HCT116 (cell line): ENCODE data around the gene HPCAL1. TPM values are rescaled to one million over a fixed set of nuclear protein-coding genes. Genes with fewer than 3 reads are reported as not detected.

Source experiments
- ATAC-seq: fragments of 200-7000 bp; cut with Tn5 transposase; 2 replicates; pipeline ENCODE4 v1.9.1; 2020; ENCODE audit warnings: mild to moderate bottlenecking, moderate library complexity
- BruUV-seq: library from RNA; stranded (reverse); fragments of 400-500 nt; replicated peaks from 2 replicates; lab custom pipeline; 2021; lab: Mats Ljungman, UMichigan
- CTCF ChIA-PET: fragments of 300-600 bp; sonication (Branson Sonifier 250); formaldehyde crosslinking; loops from one replicate; lab custom pipeline; 2021; ENCODE audit warnings: antibody characterized with exemption; lab: Charles Lee
- POLR2A ChIA-PET: fragments of 300-600, 350-600 bp; sonication (Branson Sonifier 250); formaldehyde crosslinking; loops from one replicate; lab custom pipeline; 2021; ENCODE audit warnings: antibody characterized with exemption; lab: Charles Lee
- RAD21 ChIA-PET, 2 experiments: fragments of 300-600 bp; sonication (Branson Sonifier 250); formaldehyde crosslinking; loops; one replicate each; lab custom pipeline; 2023; ENCODE audit warnings: low total read pairs in 2 of 2; ENCODE audit not compliant: uncharacterized antibody in 2 of 2, unreplicated experiment in 2 of 2, low non-redundant PET in 1 of 2; lab: Charles Lee
- DNase-seq: peaks from one replicate; pipeline ENCODE4 v3.0.0-alpha.2; 2010; ENCODE audit warnings: low read depth, low spot score
- H2AFZ ChIP-seq: fragments of 200-600 bp; shearing (Covaris generic), sonication (generic); 2 replicates; pipeline ENCODE4 v1.6.1; 2017; ENCODE audit warnings: low read depth, mixed run types, mixed read lengths, antibody characterized with exemption, low read length; ENCODE audit not compliant: poor library complexity, severe bottlenecking
- H3K27ac ChIP-seq: 2 replicates; pipeline ENCODE4 v1.5.1; 2012; ENCODE audit warnings: low read depth, low read length
- H3K27me3 ChIP-seq: fragments of 200-600 bp; sonication (generic); 2 replicates; pipeline ENCODE4 v1.6.1; 2016; ENCODE audit warnings: mixed run types, low read length, mixed read lengths; ENCODE audit not compliant: insufficient read depth
- H3K36me3 ChIP-seq, 2 experiments: fragments of 200-500 bp in 1 of 2; fragments of 200-600 bp in 1 of 2; sonication (Bioruptor generic) in 1 of 2; sonication (generic) in 1 of 2; 2 replicates each; pipeline versions ENCODE4 v1.5.1 to v1.6.1; 2014 to 2016; ENCODE audit warnings: low read length in 2 of 2, inconsistent platforms in 1 of 2, mixed read lengths in 1 of 2, mixed run types in 1 of 2; ENCODE audit not compliant: insufficient read depth in 2 of 2, control insufficient read depth in 1 of 2
- H3K4me1 ChIP-seq, 2 experiments: fragments of 200-600 bp in 1 of 2; sonication (generic) in 1 of 2; 2 replicates each; pipeline versions ENCODE4 v1.5.1 to v1.6.1; 2012 to 2017; ENCODE audit warnings: low read length in 2 of 2, inconsistent platforms in 1 of 2, mild to moderate bottlenecking in 1 of 2, mixed read lengths in 1 of 2, mixed run types in 1 of 2, moderate library complexity in 1 of 2; ENCODE audit not compliant: insufficient read depth in 2 of 2, control insufficient read depth in 1 of 2
- H3K4me2 ChIP-seq: fragments of 200-600 bp; sonication (generic); 2 replicates; pipeline ENCODE4 v1.6.1; 2017; ENCODE audit warnings: mixed run types, low read length, mixed read lengths
- H3K4me3 ChIP-seq, 2 experiments: fragments of 200-600 bp in 1 of 2; sonication (generic) in 1 of 2; replicated peaks in 1 of 2; 2 replicates each; pipeline ENCODE4 v1.5.1; 2011 to 2016; ENCODE audit warnings: low read length in 2 of 2, control low read depth in 1 of 2, low read depth in 1 of 2, mild to moderate bottlenecking in 1 of 2, mixed read lengths in 1 of 2, mixed run types in 1 of 2
- H3K79me2 ChIP-seq: fragments of 200-600 bp; sonication (generic); 2 replicates; pipeline ENCODE4 v1.6.1; 2017; ENCODE audit warnings: mild to moderate bottlenecking, mixed run types, low read length, moderate library complexity, mixed read lengths; ENCODE audit not compliant: insufficient read depth
- H3K9ac ChIP-seq: fragments of 200-600 bp; sonication (generic); 2 replicates; pipeline ENCODE4 v1.6.1; 2016; ENCODE audit warnings: low read length, mixed read lengths
- H3K9me2 ChIP-seq: fragments of 200-600 bp; sonication (generic), shearing (Covaris generic); 2 replicates; pipeline ENCODE4 v1.6.1; 2017; ENCODE audit warnings: mixed run types, mild to moderate bottlenecking, moderate library complexity; ENCODE audit not compliant: insufficient read depth
- H3K9me3 ChIP-seq, 2 experiments: fragments of 200-500 bp in 1 of 2; fragments of 200-600 bp in 1 of 2; sonication (Bioruptor generic) in 1 of 2; sonication (generic) in 1 of 2; 2 replicates each; pipeline ENCODE4 v1.6.1; 2014 to 2017; ENCODE audit warnings: low read length in 2 of 2, mixed read lengths in 2 of 2, inconsistent platforms in 1 of 2, low read depth in 1 of 2, mild to moderate bottlenecking in 1 of 2, mixed run types in 1 of 2, moderate library complexity in 1 of 2; ENCODE audit not compliant: control insufficient read depth in 1 of 2, insufficient read depth in 1 of 2
- H4K20me1 ChIP-seq: fragments of 200-600 bp; sonication (generic), shearing (Covaris generic); 2 replicates; pipeline ENCODE4 v1.6.1; 2017; ENCODE audit warnings: mixed run types, mild to moderate bottlenecking, moderate library complexity; ENCODE audit not compliant: insufficient read depth
- CBX3 ChIP-seq: IDR thresholded peaks from 2 replicates; pipeline ENCODE4 v1.6.1; 2012; ENCODE audit warnings: low read depth
- CEBPB ChIP-seq: IDR thresholded peaks from 2 replicates; pipeline ENCODE4 v1.6.1; 2012; ENCODE audit warnings: low read depth
- EGR1 ChIP-seq: IDR thresholded peaks from 2 replicates; pipeline ENCODE4 v1.6.1; 2012; ENCODE audit warnings: low read depth
- ELF1 ChIP-seq: IDR thresholded peaks from 2 replicates; pipeline ENCODE4 v1.6.1; 2012; ENCODE audit warnings: low read depth, borderline replicate concordance
- EZH2 ChIP-seq: fragments of 200-600 bp; sonication (generic); IDR thresholded peaks from 2 replicates; pipeline ENCODE4 v1.6.1; 2017; ENCODE audit warnings: antibody characterized with exemption, mixed run types
- POLR2AphosphoS5 ChIP-seq: IDR thresholded peaks from 2 replicates; pipeline ENCODE4 v1.6.1; 2011; ENCODE audit warnings: mild to moderate bottlenecking, low read depth, low read length, moderate library complexity
- RAD21 ChIP-seq: IDR thresholded peaks from 2 replicates; pipeline ENCODE4 v1.6.1; 2012; ENCODE audit warnings: low read depth, mild to moderate bottlenecking
- SIN3A ChIP-seq: IDR thresholded peaks from 2 replicates; pipeline ENCODE4 v1.6.1; 2012; ENCODE audit warnings: low read depth
- SP1 ChIP-seq: IDR thresholded peaks from 2 replicates; pipeline ENCODE4 v1.6.1; 2012; ENCODE audit warnings: low read depth
- SRF ChIP-seq: IDR thresholded peaks from 2 replicates; pipeline ENCODE4 v1.6.1; 2012; ENCODE audit warnings: low read depth
- TCF7L2 ChIP-seq: IDR thresholded peaks from 2 replicates; pipeline ENCODE4 v1.7.0; 2011; ENCODE audit warnings: borderline replicate concordance, inconsistent platforms; ENCODE audit not compliant: insufficient read depth, insufficient read length; ENCODE audit errors: extremely low read depth
- intact Hi-C: fragments of 100-400 bp; cut with micrococcal nuclease; formaldehyde crosslinking; loops from 2 replicates; pipeline ENCODE4 v1.10.0; 2022
- total RNA-seq: library from RNA; stranded (reverse); gene quantifications from one replicate; pipeline ENCODE4 v1.2.1, GENCODE V29; 2021; ENCODE audit not compliant: unreplicated experiment
- TF ChIP-seq, protein P1 (sequence below): IDR thresholded peaks from 2 replicates; pipeline ENCODE4 v1.6.1; 2012
- TF ChIP-seq, protein P2 (sequence below): IDR thresholded peaks from 2 replicates; pipeline ENCODE4 v1.6.1; 2012; ENCODE audit warnings: low read depth
- TF ChIP-seq, protein P3 (sequence below): IDR thresholded peaks from 2 replicates; pipeline ENCODE4 v1.6.1; 2012

The HPCAL1 gene
- total RNA-seq, 1 experiment from 2014 or later = 111 TPM

DNA sequence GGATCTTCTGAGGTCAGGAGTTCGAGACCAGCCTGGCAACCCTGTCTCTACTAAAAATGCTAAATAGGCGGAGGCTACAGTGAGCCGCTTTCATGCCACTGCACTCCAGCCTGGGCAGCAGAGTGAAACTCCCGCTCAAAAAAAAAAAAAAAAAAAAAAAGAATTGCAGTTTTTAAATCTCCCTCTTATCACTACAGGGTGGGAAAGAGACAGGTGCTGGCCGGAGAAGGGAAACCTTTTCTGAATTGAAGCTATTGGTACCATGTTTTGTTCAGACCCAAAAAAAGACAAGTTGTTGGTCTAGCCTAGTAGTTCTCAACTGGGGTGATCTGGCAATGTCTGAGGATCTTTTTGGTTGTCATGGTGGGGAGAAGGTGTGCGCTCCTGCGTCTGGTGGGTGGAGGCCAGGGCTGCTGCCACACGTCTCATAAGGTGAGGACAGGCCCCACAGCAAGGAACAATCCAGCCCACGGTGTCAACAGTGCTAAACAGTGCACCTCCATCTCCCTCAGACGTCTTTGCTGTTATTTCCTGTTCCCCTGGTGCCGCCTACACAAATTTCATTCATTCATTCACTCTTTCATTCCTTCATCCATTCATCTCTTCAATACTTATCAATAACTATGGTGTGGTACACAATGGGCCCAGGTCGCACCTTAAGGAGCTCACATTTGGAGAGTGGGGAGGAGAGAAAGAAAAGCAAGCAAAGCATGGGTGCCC, 174.2 kb downstream of the HPCAL1 start:
- TF ChIP-seq, protein P1, sequence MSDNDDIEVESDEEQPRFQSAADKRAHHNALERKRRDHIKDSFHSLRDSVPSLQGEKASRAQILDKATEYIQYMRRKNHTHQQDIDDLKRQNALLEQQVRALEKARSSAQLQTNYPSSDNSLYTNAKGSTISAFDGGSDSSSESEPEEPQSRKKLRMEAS = no peak
- no peak for TF ChIP-seq EGR1
- no peak for TF ChIP-seq SP1
- TF ChIP-seq, protein P2, sequence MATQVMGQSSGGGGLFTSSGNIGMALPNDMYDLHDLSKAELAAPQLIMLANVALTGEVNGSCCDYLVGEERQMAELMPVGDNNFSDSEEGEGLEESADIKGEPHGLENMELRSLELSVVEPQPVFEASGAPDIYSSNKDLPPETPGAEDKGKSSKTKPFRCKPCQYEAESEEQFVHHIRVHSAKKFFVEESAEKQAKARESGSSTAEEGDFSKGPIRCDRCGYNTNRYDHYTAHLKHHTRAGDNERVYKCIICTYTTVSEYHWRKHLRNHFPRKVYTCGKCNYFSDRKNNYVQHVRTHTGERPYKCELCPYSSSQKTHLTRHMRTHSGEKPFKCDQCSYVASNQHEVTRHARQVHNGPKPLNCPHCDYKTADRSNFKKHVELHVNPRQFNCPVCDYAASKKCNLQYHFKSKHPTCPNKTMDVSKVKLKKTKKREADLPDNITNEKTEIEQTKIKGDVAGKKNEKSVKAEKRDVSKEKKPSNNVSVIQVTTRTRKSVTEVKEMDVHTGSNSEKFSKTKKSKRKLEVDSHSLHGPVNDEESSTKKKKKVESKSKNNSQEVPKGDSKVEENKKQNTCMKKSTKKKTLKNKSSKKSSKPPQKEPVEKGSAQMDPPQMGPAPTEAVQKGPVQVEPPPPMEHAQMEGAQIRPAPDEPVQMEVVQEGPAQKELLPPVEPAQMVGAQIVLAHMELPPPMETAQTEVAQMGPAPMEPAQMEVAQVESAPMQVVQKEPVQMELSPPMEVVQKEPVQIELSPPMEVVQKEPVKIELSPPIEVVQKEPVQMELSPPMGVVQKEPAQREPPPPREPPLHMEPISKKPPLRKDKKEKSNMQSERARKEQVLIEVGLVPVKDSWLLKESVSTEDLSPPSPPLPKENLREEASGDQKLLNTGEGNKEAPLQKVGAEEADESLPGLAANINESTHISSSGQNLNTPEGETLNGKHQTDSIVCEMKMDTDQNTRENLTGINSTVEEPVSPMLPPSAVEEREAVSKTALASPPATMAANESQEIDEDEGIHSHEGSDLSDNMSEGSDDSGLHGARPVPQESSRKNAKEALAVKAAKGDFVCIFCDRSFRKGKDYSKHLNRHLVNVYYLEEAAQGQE = no peak
- TF ChIP-seq SIN3A = no peak
- no peak for TF ChIP-seq CBX3
- no peak for TF ChIP-seq POLR2AphosphoS5
- TF ChIP-seq TCF7L2 = no peak
- TF ChIP-seq EZH2 = no peak
- TF ChIP-seq, protein P3, sequence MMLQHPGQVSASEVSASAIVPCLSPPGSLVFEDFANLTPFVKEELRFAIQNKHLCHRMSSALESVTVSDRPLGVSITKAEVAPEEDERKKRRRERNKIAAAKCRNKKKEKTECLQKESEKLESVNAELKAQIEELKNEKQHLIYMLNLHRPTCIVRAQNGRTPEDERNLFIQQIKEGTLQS = no peak
- TF ChIP-seq SRF = no peak
- no peak for TF ChIP-seq CEBPB
- TF ChIP-seq ELF1 = no peak
- no peak for TF ChIP-seq RAD21

More for the DNA sequence above, 174.2 kb downstream of the HPCAL1 start:
- Histone ChIP-seq H3K79me2 (no peaks in the 10 kb centered on the region), H3K27ac (no peak overlapping the region), H3K36me3 (no peaks in the 10 kb centered on the region), H3K4me2 (no peak overlapping the region), H3K27me3 (peaks cover 14% of the 10 kb centered on the region; the same call in 1 of the 2 replicates), H3K9me3 (no peaks in the 10 kb centered on the region), H3K4me1 (no peaks in the 10 kb centered on the region), H4K20me1 (no peaks in the 10 kb centered on the region), H3K9me2 (no peaks in the 10 kb centered on the region), H3K4me3 (no peak overlapping the region), H3K9ac (no peak overlapping the region), H2AFZ (no peak overlapping the region)
- ChIA-PET RAD21 (no interaction called here), CTCF (no interaction called here), POLR2A (no interaction called here)
- DNase-seq (no peak), ATAC-seq (no peak)
- intact Hi-C loops = no loop called here
- no TSS peak for BruUV-seq

Other genes starting within 250 kb of the HPCAL1 start
- gene CYS1, start 222.5 kb upstream of the HPCAL1 start, total RNA-seq = 3.7 TPM
- gene RRM2, start 180.2 kb upstream of the HPCAL1 start, total RNA-seq = 330 TPM
- gene ODC1, start 145.4 kb downstream of the HPCAL1 start, total RNA-seq = 231 TPM